Mesenchymal stem cell (in vitro differentiated cells and primary cell): ENCODE results near the gene SYCP2L.
A peak's percentile ranks its signal among the peaks of the same experiment; 100 is the strongest.
"Not testable (repeated sequence)": the region's sequence is repeated elsewhere in the genome, so short reads cannot be mapped to it uniquely, and the experiment has no call there.

Experiments used
- DNase-seq: peaks from one replicate; pipeline ENCODE4 v3.0.0-alpha.2; 2013
- H2AFZ ChIP-seq: one replicate; pipeline ENCODE4 v1.6.1; 2013; ENCODE audit warnings: low read depth, mild to moderate bottlenecking, control low read depth, inconsistent platforms, low read length, moderate library complexity
- H2AK5ac ChIP-seq: 2 replicates; pipeline ENCODE4 v1.6.1; 2013; ENCODE audit warnings: low read length, moderate library complexity, mild to moderate bottlenecking, inconsistent platforms; ENCODE audit not compliant: severe bottlenecking
- H2BK120ac ChIP-seq: one replicate; pipeline ENCODE4 v1.6.1; 2013; ENCODE audit warnings: low read depth, mild to moderate bottlenecking, inconsistent platforms, low read length, moderate library complexity
- H2BK12ac ChIP-seq, 2 experiments: one replicate each; pipeline ENCODE4 v1.6.1; 2013; ENCODE audit warnings: inconsistent platforms in 2 of 2, low read length in 2 of 2, mild to moderate bottlenecking in 2 of 2, moderate library complexity in 2 of 2, control low read depth in 1 of 2
- H2BK15ac ChIP-seq: one replicate; pipeline ENCODE4 v1.6.1; 2013; ENCODE audit warnings: mild to moderate bottlenecking, low read depth, inconsistent platforms; ENCODE audit not compliant: poor library complexity, severe bottlenecking
- H2BK5ac ChIP-seq: 2 replicates; pipeline ENCODE4 v1.6.1; 2013; ENCODE audit warnings: low read depth, mild to moderate bottlenecking, low read length, control low read depth, inconsistent platforms; ENCODE audit not compliant: poor library complexity, severe bottlenecking
- H3K14ac ChIP-seq, 2 experiments: one replicate each; pipeline ENCODE4 v1.6.1; 2013; ENCODE audit warnings: inconsistent platforms in 2 of 2, low read length in 2 of 2, control low read depth in 1 of 2, mild to moderate bottlenecking in 1 of 2, moderate library complexity in 1 of 2
- H3K18ac ChIP-seq, 2 experiments: one replicate each; pipeline ENCODE4 v1.6.1; 2013; ENCODE audit warnings: inconsistent platforms in 2 of 2, low read length in 2 of 2, control low read depth in 1 of 2, low read depth in 1 of 2, mild to moderate bottlenecking in 1 of 2
- H3K23ac ChIP-seq, 2 experiments: one replicate each; pipeline ENCODE4 v1.6.1; 2013; ENCODE audit warnings: inconsistent platforms in 2 of 2, low read length in 2 of 2, mild to moderate bottlenecking in 2 of 2, moderate library complexity in 2 of 2, control low read depth in 1 of 2
- H3K27ac ChIP-seq: 2 replicates; pipeline ENCODE4 v1.5.1; 2013; ENCODE audit warnings: mild to moderate bottlenecking, moderate library complexity, low read length, control low read depth, inconsistent platforms; ENCODE audit not compliant: poor library complexity, severe bottlenecking
- H3K27me3 ChIP-seq, 2 experiments: 2 replicates each; pipeline versions ENCODE4 v1.6.1 to v1.7.0; 2013; ENCODE audit warnings: low read length in 2 of 2, mild to moderate bottlenecking in 2 of 2, moderate library complexity in 2 of 2, control low read depth in 1 of 2, inconsistent platforms in 1 of 2; ENCODE audit not compliant: control insufficient read depth in 1 of 2, insufficient read depth in 1 of 2
- H3K36me3 ChIP-seq, 2 experiments: 2 replicates each; pipeline versions ENCODE4 v1.6.1 to v1.7.0; 2013; ENCODE audit warnings: low read length in 2 of 2, control low read depth in 1 of 2, inconsistent platforms in 1 of 2, low read depth in 1 of 2, mild to moderate bottlenecking in 1 of 2; ENCODE audit not compliant: insufficient read depth in 2 of 2, control insufficient read depth in 1 of 2
- H3K4ac ChIP-seq, 2 experiments: one replicate each; pipeline ENCODE4 v1.6.1; 2013; ENCODE audit warnings: inconsistent platforms in 2 of 2, low read length in 2 of 2, mild to moderate bottlenecking in 2 of 2, moderate library complexity in 2 of 2, control low read depth in 1 of 2, low read depth in 1 of 2
- H3K4me1 ChIP-seq: 2 replicates; pipeline ENCODE4 v1.6.1; 2013; ENCODE audit warnings: low read depth, low read length, control low read depth; ENCODE audit not compliant: control insufficient read depth, insufficient read depth
- H3K4me2 ChIP-seq: 2 replicates; pipeline ENCODE4 v1.6.1; 2013; ENCODE audit warnings: low read length, mild to moderate bottlenecking, inconsistent platforms; ENCODE audit not compliant: poor library complexity, severe bottlenecking
- H3K4me3 ChIP-seq, 2 experiments: 2 replicates each; pipeline versions ENCODE4 v1.5.1 to v1.7.0; 2013; ENCODE audit warnings: low read length in 2 of 2, mild to moderate bottlenecking in 2 of 2, control low read depth in 1 of 2, low read depth in 1 of 2; ENCODE audit not compliant: insufficient read depth in 1 of 2
- H3K79me1 ChIP-seq: replicated peaks from 2 replicates; pipeline ENCODE4 v1.6.1; 2013; ENCODE audit warnings: mild to moderate bottlenecking, control low read depth, low read length, inconsistent platforms; ENCODE audit not compliant: poor library complexity, severe bottlenecking
- H3K9ac ChIP-seq: 2 replicates; pipeline ENCODE4 v1.7.0; 2013; ENCODE audit warnings: mild to moderate bottlenecking, low read length, moderate library complexity
- H3K9me3 ChIP-seq: 2 replicates; pipeline ENCODE4 v1.7.0; 2013; ENCODE audit warnings: mild to moderate bottlenecking, low read length; ENCODE audit not compliant: control insufficient read depth
- H4K8ac ChIP-seq: one replicate; pipeline ENCODE4 v1.6.1; 2013; ENCODE audit warnings: inconsistent platforms, mild to moderate bottlenecking, low read length, moderate library complexity
- H4K91ac ChIP-seq: one replicate; pipeline ENCODE4 v1.6.1; 2013; ENCODE audit warnings: mild to moderate bottlenecking, low read length, inconsistent platforms
- WGBS: methylation state at CpG from one replicate; pipeline ENCODE4 v1.1.7; 2013; ENCODE audit warnings: mixed read lengths; 5-methylcytosine and 5-hydroxymethylcytosine counted together

SYCP2L gene

GRCh38 chr6:10882253-10882630 lies 4.6 kb upstream of the SYCP2L start:
- 16% methylated on average over 14 of the region's 14 CpGs for WGBS
- not testable (repeated sequence) for H3K79me1 ChIP-seq, H2BK5ac ChIP-seq, H3K18ac ChIP-seq, H2AFZ ChIP-seq, H4K8ac ChIP-seq, H3K27ac ChIP-seq, H2BK15ac ChIP-seq, H2AK5ac ChIP-seq, H2BK120ac ChIP-seq, H3K4me2 ChIP-seq, H3K9ac ChIP-seq, H3K9me3 ChIP-seq, H3K23ac ChIP-seq, H4K91ac ChIP-seq, DNase-seq, H3K4ac ChIP-seq, H3K14ac ChIP-seq, H3K36me3 ChIP-seq, H2BK12ac ChIP-seq
- peaks cover 22% of the 10 kb centered on the region for H3K4me1 ChIP-seq
- H3K4me3 ChIP-seq = peak overlapping the region in 1 of 2 experiments; percentile 44
- H3K27me3 ChIP-seq = peaks cover 62 to 66% of the 10 kb centered on the region in 2 experiments

GRCh38 chr6:10882657-10883171 lies 4.1 kb upstream of the SYCP2L start:
- Histone ChIP-seq H3K79me1 (no peaks in the 10 kb centered on the region), H3K36me3 (no peaks in the 10 kb centered on the region), H3K14ac (no peak overlapping the region), H3K27ac (no peak overlapping the region), H3K4me1 (peaks cover 22% of the 10 kb centered on the region), H3K23ac (no peak overlapping the region), H3K4me3 (peak overlapping the region in 1 of 2 experiments; percentile 44), H3K4me2 (peak overlapping the region; percentile 7), H2BK5ac (no peak overlapping the region), H4K8ac (no peak overlapping the region), H2AFZ (no peak overlapping the region), H3K27me3 (peaks cover 62 to 71% of the 10 kb centered on the region in 2 experiments), H2BK12ac (no peak overlapping the region), H3K9me3 (no peaks in the 10 kb centered on the region), H3K4ac (no peak overlapping the region), H3K9ac (no peak overlapping the region), H4K91ac (no peak overlapping the region), H2BK15ac (no peak overlapping the region), H3K18ac (no peak overlapping the region), H2AK5ac (no peak overlapping the region), H2BK120ac (no peak overlapping the region)
- DNase-seq = peak; percentile 8
- 2% methylated on average over 25 of the region's 28 CpGs for WGBS

DNA sequence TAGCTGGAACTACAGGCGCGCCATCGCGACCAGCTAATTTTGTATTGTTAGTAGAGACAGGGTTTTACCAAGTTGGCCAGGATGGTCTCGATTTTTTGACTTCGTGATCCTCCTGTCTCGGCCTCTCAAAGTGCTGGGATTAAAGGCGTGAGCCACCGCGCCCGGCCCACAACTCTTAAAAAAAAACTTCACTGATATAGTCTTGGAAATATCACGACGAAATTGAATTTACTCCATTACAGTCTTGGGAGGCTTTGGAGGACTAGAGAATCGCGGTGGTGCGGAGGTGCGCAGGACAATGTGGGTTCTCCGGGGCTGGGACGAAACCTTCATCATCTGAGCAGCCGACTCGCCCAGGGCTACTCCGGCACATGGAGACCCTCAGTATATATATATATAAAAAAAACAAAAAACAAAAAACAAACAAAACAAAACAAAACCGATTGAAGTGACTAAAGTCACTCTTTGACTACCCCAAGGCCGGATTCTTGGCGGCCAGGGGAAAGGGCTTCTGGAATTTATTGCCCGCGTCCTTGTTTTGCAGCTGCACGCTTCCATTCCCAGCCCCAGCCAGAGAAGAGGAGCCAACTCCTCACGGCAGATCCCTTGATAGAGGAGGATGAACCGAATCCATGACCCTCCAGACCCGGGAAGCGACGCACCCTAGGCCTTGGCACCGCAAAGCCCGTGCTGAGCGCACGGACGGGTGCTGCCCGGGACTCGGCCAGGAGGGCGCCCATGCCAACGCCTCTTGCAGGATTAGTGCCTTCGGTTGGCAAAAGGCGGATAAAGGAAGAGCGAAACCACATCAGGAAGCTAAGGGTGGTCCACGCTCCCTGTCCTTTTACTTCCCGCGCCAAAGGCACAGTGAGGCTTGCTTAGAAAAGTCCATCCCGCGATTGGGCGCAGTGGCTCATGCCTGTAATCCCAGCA lies 3.3 kb upstream of the SYCP2L start:
- Histone ChIP-seq H2BK5ac (no peak overlapping the region), H2AFZ (no peak overlapping the region), H3K14ac (peak overlapping the region in 1 of 2 experiments; percentile 1), H3K18ac (no peak overlapping the region), H2AK5ac (no peak overlapping the region), H3K9me3 (no peaks in the 10 kb centered on the region), H3K36me3 (no peaks in the 10 kb centered on the region), H3K9ac (no peak overlapping the region), H3K27ac (no peak overlapping the region), H3K4me3 (peak overlapping the region in 1 of 2 experiments; percentile 33), H3K4me2 (peak overlapping the region; percentile 61), H3K79me1 (no peaks in the 10 kb centered on the region), H2BK15ac (no peak overlapping the region), H3K4me1 (peaks cover 22% of the 10 kb centered on the region), H4K8ac (no peak overlapping the region), H2BK12ac (no peak overlapping the region), H3K27me3 (peaks cover 58 to 75% of the 10 kb centered on the region in 2 experiments), H4K91ac (no peak overlapping the region), H3K23ac (peak overlapping the region in 1 of 2 experiments; percentile 72), H2BK120ac (no peak overlapping the region), H3K4ac (no peak overlapping the region)
- peak; percentile 1 for DNase-seq
- WGBS = 7% methylated on average over 42 of the region's 51 CpGs

DNA sequence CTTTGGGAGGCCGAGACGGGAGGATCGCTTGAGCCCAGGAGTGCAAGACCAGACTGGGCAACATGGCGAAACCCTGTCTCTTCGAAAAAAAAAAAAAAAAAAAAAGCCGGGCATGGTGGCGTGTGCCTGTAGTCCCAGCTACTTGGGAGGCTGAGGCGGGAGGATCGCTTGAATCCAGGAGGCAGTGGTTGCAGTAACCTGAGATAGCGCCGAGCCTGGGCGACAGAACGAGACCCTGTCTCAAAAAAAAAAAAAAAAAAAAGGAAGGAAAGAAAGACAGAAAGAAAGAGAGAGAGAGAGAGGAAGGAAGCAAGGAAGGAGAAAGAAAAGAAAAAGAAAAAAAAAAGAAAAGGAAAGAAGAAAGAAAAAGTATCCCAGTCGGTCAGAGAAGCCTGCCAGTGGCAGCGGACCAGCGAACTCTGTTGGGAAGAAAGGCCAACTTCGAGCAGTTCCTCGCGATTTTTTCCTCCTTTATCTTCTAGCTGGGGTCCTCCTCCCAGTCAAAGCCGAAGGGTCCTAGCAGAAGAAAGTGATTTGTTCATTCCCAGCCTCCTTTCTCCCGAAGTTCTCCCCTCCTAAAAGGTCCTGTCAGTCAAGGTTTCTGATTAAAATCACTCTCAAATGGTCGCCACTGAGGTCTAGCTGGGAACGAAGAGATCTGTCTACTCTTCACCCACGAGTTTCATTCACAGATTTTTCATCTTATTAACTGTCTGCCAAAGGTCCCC lies 2.4 kb upstream of the SYCP2L start:
- H3K18ac ChIP-seq = no peak overlapping the region
- H2BK12ac ChIP-seq = no peak overlapping the region
- no peak overlapping the region for H4K8ac ChIP-seq
- H3K9me3 ChIP-seq = no peaks in the 10 kb centered on the region
- H3K14ac ChIP-seq = no peak overlapping the region
- H3K36me3 ChIP-seq = no peaks in the 10 kb centered on the region
- H2BK15ac ChIP-seq = no peak overlapping the region
- H2BK120ac ChIP-seq = no peak overlapping the region
- 26% methylated on average over 24 of the region's 24 CpGs for WGBS
- no peak overlapping the region for H3K27ac ChIP-seq
- no peaks in the 10 kb centered on the region for H3K79me1 ChIP-seq
- H2AK5ac ChIP-seq = no peak overlapping the region
- H3K4ac ChIP-seq = no peak overlapping the region
- no peak overlapping the region for H3K23ac ChIP-seq
- H3K9ac ChIP-seq = no peak overlapping the region
- peak overlapping the region in 1 of 2 experiments; percentile 33 for H3K4me3 ChIP-seq
- no peak overlapping the region for H2BK5ac ChIP-seq
- peaks cover 22% of the 10 kb centered on the region for H3K4me1 ChIP-seq
- H4K91ac ChIP-seq = no peak overlapping the region
- H3K27me3 ChIP-seq = peaks cover 54 to 75% of the 10 kb centered on the region in 2 experiments
- H3K4me2 ChIP-seq = no peak overlapping the region
- DNase-seq = no peak
- H2AFZ ChIP-seq = no peak overlapping the region
